ENCODE measurements around the gene SPG7. TPM values are rescaled to one million over a fixed set of nuclear protein-coding genes. Genes with fewer than 3 reads are reported as not detected.

The SPG7 gene
- total RNA-seq, 1 experiment from 2014 or later: 118 TPM

- no peaks in the 10 kb centered on the region for H3K4me1 ChIP-seq (ENCODE audit: control insufficient read depth, insufficient read depth, low read length)
- ChIA-PET CTCF (no interaction called here), POLR2A (no interaction called here)
- in situ Hi-C loops (cut with HindIII; ENCODE audit: low pct_unique_long_range_greater_than_20kb, low sequenced_read_pairs): no loop called here
- H3K9me3 ChIP-seq (ENCODE audit: control insufficient read depth, insufficient read depth, low read depth, low read length): no peaks in the 10 kb centered on the region
- ATAC-seq (no peak), DNase-seq (ENCODE audit: low read depth, low spot score) (no peak)
- intact Hi-C loops (cut with micrococcal nuclease; ENCODE audit: unreplicated experiment): no loop called here
- no peak overlapping the region for H3K4me3 ChIP-seq (ENCODE audit: low read depth in 2 of 2, low read length in 2 of 2)
- no peak overlapping the region for H3K27ac ChIP-seq (ENCODE audit: low read length)
- no TSS peak for BruUV-seq (replicated peaks)
- H3K27me3 ChIP-seq (ENCODE audit: control insufficient read depth, insufficient read depth, low read length): no peaks in the 10 kb centered on the region
- H3K36me3 ChIP-seq (ENCODE audit: control insufficient read depth, insufficient read depth, low read length): peaks cover 12% of the 10 kb centered on the region
- TF ChIP-seq POLR2AphosphoS5 (IDR thresholded peaks at IDR 0.05; ENCODE audit: low read depth, low read length) (no peak), SIN3A (IDR thresholded peaks at IDR 0.05; ENCODE audit: borderline replicate concordance, insufficient read depth, low read depth, low read length) (no peak), CTCF (IDR thresholded peaks at IDR 0.05) (no peak), TCF7L2 (IDR thresholded peaks at IDR 0.05; ENCODE audit: low read depth, low read length) (no peak), REST (IDR thresholded peaks at IDR 0.05; ENCODE audit: insufficient read depth in 1 of 2, low read depth in 2 of 2, low read length in 1 of 2) (no peak)
These were observed 22.5 kb downstream of the SPG7 start for GRCh38 chr16:89530401-89531381.

GRCh38 chr16:89531821-89532526 lies 23.8 kb downstream of the SPG7 start:
- peaks cover 7% of the 10 kb centered on the region for H3K36me3 ChIP-seq (ENCODE audit: control insufficient read depth, insufficient read depth, low read length)
- DNase-seq (ENCODE audit: low read depth, low spot score): no peak
- CTCF ChIA-PET: no interaction called here
- H3K9me3 ChIP-seq (ENCODE audit: control insufficient read depth, insufficient read depth, low read depth, low read length): no peaks in the 10 kb centered on the region
- BruUV-seq (replicated peaks): no TSS peak
- no peaks in the 10 kb centered on the region for H3K4me1 ChIP-seq (ENCODE audit: control insufficient read depth, insufficient read depth, low read length)
- H3K4me3 ChIP-seq (ENCODE audit: low read depth in 2 of 2, low read length in 2 of 2): no peak overlapping the region
- POLR2A ChIA-PET: no interaction called here
- H3K27me3 ChIP-seq (ENCODE audit: control insufficient read depth, insufficient read depth, low read length): no peaks in the 10 kb centered on the region
- in situ Hi-C loops (cut with HindIII; ENCODE audit: low pct_unique_long_range_greater_than_20kb, low sequenced_read_pairs): no loop called here
- no peak overlapping the region for H3K27ac ChIP-seq (ENCODE audit: low read length)
- intact Hi-C loops (cut with micrococcal nuclease; ENCODE audit: unreplicated experiment): no loop called here
- ATAC-seq: no peak
- no peak for TF ChIP-seq POLR2AphosphoS5 (IDR thresholded peaks at IDR 0.05; ENCODE audit: low read depth, low read length)
- no peak for TF ChIP-seq TCF7L2 (IDR thresholded peaks at IDR 0.05; ENCODE audit: low read depth, low read length)
- TF ChIP-seq CTCF (IDR thresholded peaks at IDR 0.05): no peak
- no peak for TF ChIP-seq SIN3A (IDR thresholded peaks at IDR 0.05; ENCODE audit: borderline replicate concordance, insufficient read depth, low read depth, low read length)
- TF ChIP-seq REST (IDR thresholded peaks at IDR 0.05; ENCODE audit: insufficient read depth in 1 of 2, low read depth in 2 of 2, low read length in 1 of 2): no peak
